Heart left ventricle (tissue), 13 donors: ENCODE data around the gene AMZ2.

ENCODE experiments used
- CTCF ChIP-seq, 12 donors: fragments of 200-600 bp; sonication (generic) in 4 of 12; IDR thresholded peaks; one replicate each; pipeline versions ENCODE4 v1.5.0 to v1.8.0; 2018 to 2022; ENCODE audit warnings: antibody characterized with exemption in 12 of 12, mild to moderate bottlenecking in 5 of 12
- POLR2A ChIP-seq, 2 donors: fragments of 450-650 bp; IDR thresholded peaks; one replicate each; pipeline ENCODE4 v1.6.1; 2017; ENCODE audit warnings: antibody characterized with exemption in 2 of 2, mild to moderate bottlenecking in 2 of 2, moderate library complexity in 2 of 2
- donor health status: ischemic (EF 13 %, LVEDD 7.1; RV severe dilation, severe dysfunction).
- donor health status: DM: no; HTN: yes; CAD: no.
- donor health status: DM: no; HTN: no; CAD: no.
- donor health status: ischemic (EF 25% LVEDD 6.9; RV normal size, moderate dysfunction).
- donor health status: ischemic (EF 25% LVEDD 5.7; RV mildly dilated, moderate dysfunction).
- donor health status: ischemic (EF 35%, LVEDD 5.7; RV mildly dilated, moderate dysfunction).
- donor health status: nonischemic (EF 11% LVEDD 7.7; RV severe dilation, severe dysfunction).
- donor health status: DM: yes; HTN: yes; CAD: no.
- donor health status: PGD.
- donor health status: ischemic (EF 29% LVEDD 5.4; RV normal size, mild dysfunction).
- donor health status: nonischemic (EF 23%, LVEDD 6.1; RV moderate dilation, normal function).

- no peak for TF ChIP-seq CTCF (IDR thresholded peaks at IDR 0.05)
- TF ChIP-seq POLR2A (IDR thresholded peaks at IDR 0.05) = no peak
These were observed 56.9 kb downstream of the AMZ2 start for GRCh38 chr17:68304706-68305105.
